Left renal cortex interstitium (tissue), 4 donors: ENCODE data around the gene ZNF358. TPM values are rescaled to one million over a fixed set of nuclear protein-coding genes. Genes with fewer than 3 reads are reported as not detected.
A peak's percentile ranks its signal among the peaks of the same experiment; 100 is the strongest.

ENCODE experiments used
- DNase-seq, 4 donors: peaks; one replicate each; pipeline ENCODE4 v3.0.0-alpha.2; 2013; ENCODE audit warnings: low read depth in 4 of 4, low spot score in 2 of 4, missing footprints in 1 of 4
- polyA plus RNA-seq, 4 donors: library from polyadenylated mRNA; unstranded; fragments of 120-200 nt; gene quantifications; one replicate each; pipeline ENCODE4 v1.2.1, GENCODE V29; 2013; ENCODE audit not compliant: insufficient read length in 4 of 4

Gene ZNF358
- polyA plus RNA-seq, 4 donors = 33.2 to 76.0 (median 60.3) TPM

- peak in 3 of 4 donors; percentile 81 to 88 (median 87) for DNase-seq
Measured at GRCh38 chr19:7488736-7489353, 27.1 kb upstream of the ZNF358 start, which contains the start of gene PEX11G. Gene PEX11G (minus strand): TSS chr19:7489035. CDS start chr19:7489010, 25 bp downstream.

GRCh38 chr19:7489609-7490044 is 26.3 kb upstream of the ZNF358 start:
- no peak for DNase-seq

GRCh38 chr19:7492142-7492541 is 23.8 kb upstream of the ZNF358 start:
- no peak for DNase-seq

GRCh38 chr19:7492558-7492957 is 23.3 kb upstream of the ZNF358 start:
- DNase-seq = no peak

- no peak for DNase-seq
Measured at GRCh38 chr19:7494416-7495098, 21.3 kb upstream of the ZNF358 start.

GRCh38 chr19:7497292-7497691 is 18.6 kb upstream of the ZNF358 start:
- DNase-seq = no peak

- DNase-seq = no peak
Measured at GRCh38 chr19:7500811-7501450, 15.0 kb upstream of the ZNF358 start.

- no peak for DNase-seq
Measured at GRCh38 chr19:7502552-7502951, 13.4 kb upstream of the ZNF358 start.

- DNase-seq = no peak
Measured at GRCh38 chr19:7504684-7505083, 11.2 kb upstream of the ZNF358 start.

GRCh38 chr19:7505288-7505681 is 10.6 kb upstream of the ZNF358 start:
- no peak for DNase-seq

- no peak for DNase-seq
Measured at GRCh38 chr19:7505682-7506384, 10.1 kb upstream of the ZNF358 start.

GRCh38 chr19:7506385-7507328 is 9.2 kb upstream of the ZNF358 start:
- DNase-seq = no peak

- DNase-seq = no peak
Measured at GRCh38 chr19:7507884-7508283, 8.0 kb upstream of the ZNF358 start.

- no peak for DNase-seq
Measured at GRCh38 chr19:7509625-7510024, 6.3 kb upstream of the ZNF358 start.

GRCh38 chr19:7512400-7512851 is 3.5 kb upstream of the ZNF358 start:
- no peak for DNase-seq

GRCh38 chr19:7513809-7514642 is 1.9 kb upstream of the ZNF358 start:
- no peak for DNase-seq

- no peak for DNase-seq
Measured at GRCh38 chr19:7515110-7515644, 726 bp upstream of the ZNF358 start.

- no peak for DNase-seq
Measured at GRCh38 chr19:7516333-7516732, 430 bp downstream of the ZNF358 start.

GRCh38 chr19:7516878-7517277 is 975 bp downstream of the ZNF358 start:
- no peak for DNase-seq
